K562 (cell line): ENCODE measurements around the gene GAL3ST1. TPM values are rescaled to one million over a fixed set of nuclear protein-coding genes. Genes with fewer than 3 reads are reported as not detected.

ENCODE experiments used
- CHD1 ChIP-seq: fragments of 200-600 bp; sonication (generic); IDR thresholded peaks from one replicate; pipeline ENCODE4 v1.6.1; 2012; ENCODE audit warnings: mild to moderate bottlenecking, moderate library complexity, low read length, inconsistent platforms
- ETV1 ChIP-seq: fragments of 450-650 bp; conservative IDR thresholded peaks from 2 replicates; pipeline ENCODE4 v1.6.1; 2016; ENCODE audit warnings: missing genetic modification characterization, control low read depth, low read depth, missing compliant biosample characterization
- MAZ ChIP-seq, 2 experiments: fragments of 450-650 bp in 1 of 2; sonication (generic) in 1 of 2; formaldehyde crosslinking; IDR thresholded peaks in 1 of 2; conservative IDR thresholded peaks in 1 of 2; 2 replicates each; pipeline versions ENCODE4 v1.4.0 to v1.5.0; 2020; ENCODE audit warnings: mild to moderate bottlenecking in 1 of 2, missing genetic modification reagents in 1 of 2
- NCOR1 ChIP-seq: fragments of 450-650 bp; IDR thresholded peaks from 2 replicates; pipeline ENCODE4 v1.6.1; 2016; ENCODE audit warnings: mild to moderate bottlenecking, moderate library complexity
- NFYB ChIP-seq: IDR thresholded peaks from 2 replicates; pipeline ENCODE4 v1.6.1; 2011; ENCODE audit warnings: mild to moderate bottlenecking, moderate library complexity; ENCODE audit not compliant: insufficient read length; ENCODE audit errors: extremely low read depth
- NR2C1 ChIP-seq, 2 experiments: fragments of 450-650 bp; IDR thresholded peaks; 2 replicates each; pipeline ENCODE4 v1.6.1; 2017; ENCODE audit warnings: mild to moderate bottlenecking in 2 of 2, antibody characterized with exemption in 1 of 2, inconsistent platforms in 1 of 2, missing compliant biosample characterization in 1 of 2, missing genetic modification characterization in 1 of 2
- NR4A1 ChIP-seq, 2 experiments: fragments of 250-450 bp in 1 of 2; fragments of 450-650 bp in 1 of 2; sonication (Bioruptor Pico) in 1 of 2; IDR thresholded peaks; 2 replicates each; pipeline versions ENCODE4 v1.4.0 to v1.6.1; 2016 to 2020; ENCODE audit warnings: mild to moderate bottlenecking in 2 of 2, missing compliant biosample characterization in 1 of 2, missing genetic modification characterization in 1 of 2, moderate library complexity in 1 of 2
- PTTG1 ChIP-seq: fragments of 450-650 bp; IDR thresholded peaks from 2 replicates; pipeline ENCODE4 v1.6.1; 2016; ENCODE audit warnings: low read depth, mild to moderate bottlenecking, missing genetic modification characterization, missing compliant biosample characterization
- RBM14 ChIP-seq: fragments of 200-400 bp; formaldehyde crosslinking; IDR thresholded peaks from 2 replicates; pipeline ENCODE4 v1.6.1; 2018; ENCODE audit warnings: low read depth, mild to moderate bottlenecking, low read length, moderate library complexity, borderline replicate concordance; ENCODE audit not compliant: insufficient read depth
- RBM15 ChIP-seq: fragments of 200-400 bp; formaldehyde crosslinking; IDR thresholded peaks from 2 replicates; pipeline ENCODE4 v1.6.1; 2018; ENCODE audit warnings: mild to moderate bottlenecking, low read length, moderate library complexity; ENCODE audit not compliant: insufficient read depth
- ZNF124 ChIP-seq: sonication (generic); formaldehyde crosslinking; IDR thresholded peaks from 2 replicates; pipeline ENCODE4 v1.8.1; 2022; ENCODE audit warnings: missing genetic modification reagents
- ZNF589 ChIP-seq: fragments of 200-800 bp; sonication (Bioruptor generic); IDR thresholded peaks from 2 replicates; pipeline ENCODE4 v1.6.1; 2016; ENCODE audit warnings: low read depth, missing genetic modification characterization, missing compliant biosample characterization
- ZNF785 ChIP-seq: fragments of 250-450 bp; sonication (Bioruptor Pico); IDR thresholded peaks from 2 replicates; pipeline ENCODE4 v1.4.0; 2020; ENCODE audit warnings: mild to moderate bottlenecking
- polyA plus RNA-seq, 8 experiments: library from polyadenylated mRNA; depleted of rRNA in 4 of 8; stranded (reverse) in 5 of 8; unstranded in 3 of 8; fragments of >200 nt; fragmentation: Nextera tagmentation in 2 of 8; fragmentation: Illumina TruSeq in 1 of 8; extraction: Ambion mirVana in 2 of 8; extraction: Trizol in 1 of 8; gene quantifications; 2 replicates each; pipeline versions ENCODE4 v1.2.1 to v1.2.3, GENCODE V29; 2011 to 2014; ENCODE audit warnings: inconsistent platforms in 1 of 8, missing spikeins in 1 of 8
- total RNA-seq, 7 experiments: library from RNA; depleted of rRNA in 6 of 7; stranded (reverse); fragments of >200 nt in 6 of 7; fragmentation: Illumina TruSeq in 2 of 7; extraction: Trizol in 2 of 7; gene quantifications; 2 replicates each; pipeline versions ENCODE4 v1.2.1 to v1.2.3, GENCODE V29; 2011 to 2021; ENCODE audit warnings: low replicate concordance in 1 of 7
- TF ChIP-seq, protein P1 (sequence below): fragments of 450-650 bp; formaldehyde crosslinking; IDR thresholded peaks from 2 replicates; pipeline ENCODE4 v1.4.0; 2020; ENCODE audit warnings: mild to moderate bottlenecking, moderate library complexity
- TF ChIP-seq, protein P2 (sequence below): fragments of 200-800 bp; sonication (Bioruptor generic); IDR thresholded peaks from 2 replicates; pipeline ENCODE4 v1.6.1; 2017; ENCODE audit warnings: missing genetic modification characterization, missing compliant biosample characterization
- TF ChIP-seq, protein P3 (sequence below): sonication (generic); formaldehyde crosslinking; IDR thresholded peaks from 2 replicates; pipeline ENCODE4 v1.8.0; 2022; ENCODE audit warnings: mild to moderate bottlenecking, missing genetic modification reagents
- TF ChIP-seq, protein P4 (sequence below): fragments of 250-450 bp; sonication (Bioruptor Pico); IDR thresholded peaks from 2 replicates; pipeline ENCODE4 v1.5.0; 2022; ENCODE audit warnings: mild to moderate bottlenecking

The GAL3ST1 gene
- total and polyA plus RNA-seq, 9 of the 15 experiments (the other 6 are each of a cell fraction or from before 2014, with no cell fraction given) = 0.03 to 1.9 (median 0.33) TPM; not detected in 1

DNA sequence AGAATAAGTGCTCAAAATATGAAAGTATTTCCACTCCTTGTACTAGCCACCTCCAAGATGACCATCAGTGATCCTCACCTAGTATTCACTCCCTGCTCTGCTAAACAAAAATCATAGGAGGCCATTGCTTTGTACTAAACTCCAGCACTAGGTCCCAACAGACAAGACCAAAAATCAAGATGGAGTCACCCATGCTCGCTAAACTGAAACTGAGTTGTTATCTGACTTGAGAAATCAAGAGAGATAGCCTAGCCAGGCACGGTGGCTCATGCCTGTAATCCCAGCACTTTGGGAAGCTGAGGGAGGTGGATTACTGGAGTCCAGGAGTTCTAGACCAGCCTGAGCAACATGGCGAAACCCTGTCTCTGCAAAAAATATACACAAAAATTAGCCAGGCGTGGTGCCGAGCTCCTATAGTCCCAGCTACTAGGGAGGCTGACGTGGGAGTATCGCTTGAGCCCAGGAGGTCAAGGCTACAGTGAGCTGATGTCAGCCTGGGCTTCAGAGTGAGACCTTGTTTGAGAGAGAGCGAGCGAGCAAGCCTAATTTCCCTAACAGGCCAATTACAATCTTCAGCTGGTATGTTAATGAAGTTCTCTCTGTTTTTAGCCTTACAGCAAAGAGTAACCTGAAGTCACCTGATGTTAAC, 37.3 kb downstream of the GAL3ST1 start (continued):
- TF ChIP-seq NFYB = no peak
- TF ChIP-seq, protein P1, sequence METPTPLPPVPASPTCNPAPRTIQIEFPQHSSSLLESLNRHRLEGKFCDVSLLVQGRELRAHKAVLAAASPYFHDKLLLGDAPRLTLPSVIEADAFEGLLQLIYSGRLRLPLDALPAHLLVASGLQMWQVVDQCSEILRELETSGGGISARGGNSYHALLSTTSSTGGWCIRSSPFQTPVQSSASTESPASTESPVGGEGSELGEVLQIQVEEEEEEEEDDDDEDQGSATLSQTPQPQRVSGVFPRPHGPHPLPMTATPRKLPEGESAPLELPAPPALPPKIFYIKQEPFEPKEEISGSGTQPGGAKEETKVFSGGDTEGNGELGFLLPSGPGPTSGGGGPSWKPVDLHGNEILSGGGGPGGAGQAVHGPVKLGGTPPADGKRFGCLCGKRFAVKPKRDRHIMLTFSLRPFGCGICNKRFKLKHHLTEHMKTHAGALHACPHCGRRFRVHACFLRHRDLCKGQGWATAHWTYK = 0 out of 2 replicates have a peak, but pooled peaks have one; percentile 73
- TF ChIP-seq ZNF589 = 0 out of 2 replicates have a peak, but pooled peaks have one; percentile 77
- no peak for TF ChIP-seq NR4A1 (CRISPR knock-in tag; IDR thresholded peaks at IDR 0.05)
- TF ChIP-seq NR4A1 (tag; IDR thresholded peaks at IDR 0.05) = peak; percentile 96
- no peak for TF ChIP-seq NR2C1 (IDR thresholded peaks at IDR 0.05)
- peak; percentile 85 for TF ChIP-seq NR2C1 (tag; IDR thresholded peaks at IDR 0.05)
- TF ChIP-seq, protein P2, sequence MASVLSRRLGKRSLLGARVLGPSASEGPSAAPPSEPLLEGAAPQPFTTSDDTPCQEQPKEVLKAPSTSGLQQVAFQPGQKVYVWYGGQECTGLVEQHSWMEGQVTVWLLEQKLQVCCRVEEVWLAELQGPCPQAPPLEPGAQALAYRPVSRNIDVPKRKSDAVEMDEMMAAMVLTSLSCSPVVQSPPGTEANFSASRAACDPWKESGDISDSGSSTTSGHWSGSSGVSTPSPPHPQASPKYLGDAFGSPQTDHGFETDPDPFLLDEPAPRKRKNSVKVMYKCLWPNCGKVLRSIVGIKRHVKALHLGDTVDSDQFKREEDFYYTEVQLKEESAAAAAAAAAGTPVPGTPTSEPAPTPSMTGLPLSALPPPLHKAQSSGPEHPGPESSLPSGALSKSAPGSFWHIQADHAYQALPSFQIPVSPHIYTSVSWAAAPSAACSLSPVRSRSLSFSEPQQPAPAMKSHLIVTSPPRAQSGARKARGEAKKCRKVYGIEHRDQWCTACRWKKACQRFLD (CRISPR knock-in tag) = peak; percentile 96
- peak; percentile 91 for TF ChIP-seq PTTG1 (tag)
- TF ChIP-seq ZNF124 (CRISPR knock-in tag) = no peak
- no peak for TF ChIP-seq MAZ (CRISPR knock-in tag; conservative IDR thresholded peaks at IDR 0.05 in 1 of 2, IDR thresholded peaks at IDR 0.05 in 1 of 2)
- no peak for TF ChIP-seq ETV1 (tag)
- TF ChIP-seq, protein P3, sequence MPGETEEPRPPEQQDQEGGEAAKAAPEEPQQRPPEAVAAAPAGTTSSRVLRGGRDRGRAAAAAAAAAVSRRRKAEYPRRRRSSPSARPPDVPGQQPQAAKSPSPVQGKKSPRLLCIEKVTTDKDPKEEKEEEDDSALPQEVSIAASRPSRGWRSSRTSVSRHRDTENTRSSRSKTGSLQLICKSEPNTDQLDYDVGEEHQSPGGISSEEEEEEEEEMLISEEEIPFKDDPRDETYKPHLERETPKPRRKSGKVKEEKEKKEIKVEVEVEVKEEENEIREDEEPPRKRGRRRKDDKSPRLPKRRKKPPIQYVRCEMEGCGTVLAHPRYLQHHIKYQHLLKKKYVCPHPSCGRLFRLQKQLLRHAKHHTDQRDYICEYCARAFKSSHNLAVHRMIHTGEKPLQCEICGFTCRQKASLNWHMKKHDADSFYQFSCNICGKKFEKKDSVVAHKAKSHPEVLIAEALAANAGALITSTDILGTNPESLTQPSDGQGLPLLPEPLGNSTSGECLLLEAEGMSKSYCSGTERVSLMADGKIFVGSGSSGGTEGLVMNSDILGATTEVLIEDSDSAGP (CRISPR knock-in tag) = no peak
- TF ChIP-seq, protein P4, sequence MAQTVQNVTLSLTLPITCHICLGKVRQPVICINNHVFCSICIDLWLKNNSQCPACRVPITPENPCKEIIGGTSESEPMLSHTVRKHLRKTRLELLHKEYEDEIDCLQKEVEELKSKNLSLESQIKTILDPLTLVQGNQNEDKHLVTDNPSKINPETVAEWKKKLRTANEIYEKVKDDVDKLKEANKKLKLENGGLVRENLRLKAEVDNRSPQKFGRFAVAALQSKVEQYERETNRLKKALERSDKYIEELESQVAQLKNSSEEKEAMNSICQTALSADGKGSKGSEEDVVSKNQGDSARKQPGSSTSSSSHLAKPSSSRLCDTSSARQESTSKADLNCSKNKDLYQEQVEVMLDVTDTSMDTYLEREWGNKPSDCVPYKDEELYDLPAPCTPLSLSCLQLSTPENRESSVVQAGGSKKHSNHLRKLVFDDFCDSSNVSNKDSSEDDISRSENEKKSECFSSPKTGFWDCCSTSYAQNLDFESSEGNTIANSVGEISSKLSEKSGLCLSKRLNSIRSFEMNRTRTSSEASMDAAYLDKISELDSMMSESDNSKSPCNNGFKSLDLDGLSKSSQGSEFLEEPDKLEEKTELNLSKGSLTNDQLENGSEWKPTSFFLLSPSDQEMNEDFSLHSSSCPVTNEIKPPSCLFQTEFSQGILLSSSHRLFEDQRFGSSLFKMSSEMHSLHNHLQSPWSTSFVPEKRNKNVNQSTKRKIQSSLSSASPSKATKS (CRISPR knock-in tag) = no peak
- no peak for TF ChIP-seq CHD1
- no peak for TF ChIP-seq NCOR1
- no peak for TF ChIP-seq RBM15
- TF ChIP-seq RBM14 = no peak
- TF ChIP-seq ZNF785 (CRISPR knock-in tag) = no peak
